ENCODE data around the gene GDAP2. TPM values are rescaled to one million over a fixed set of nuclear protein-coding genes. Genes with fewer than 3 reads are reported as not detected.
A peak's percentile ranks its signal among the peaks of the same experiment; 100 is the strongest.

GDAP2 gene
- total RNA-seq, 1 donor from 2014 or later = 18.8 TPM

DNA sequence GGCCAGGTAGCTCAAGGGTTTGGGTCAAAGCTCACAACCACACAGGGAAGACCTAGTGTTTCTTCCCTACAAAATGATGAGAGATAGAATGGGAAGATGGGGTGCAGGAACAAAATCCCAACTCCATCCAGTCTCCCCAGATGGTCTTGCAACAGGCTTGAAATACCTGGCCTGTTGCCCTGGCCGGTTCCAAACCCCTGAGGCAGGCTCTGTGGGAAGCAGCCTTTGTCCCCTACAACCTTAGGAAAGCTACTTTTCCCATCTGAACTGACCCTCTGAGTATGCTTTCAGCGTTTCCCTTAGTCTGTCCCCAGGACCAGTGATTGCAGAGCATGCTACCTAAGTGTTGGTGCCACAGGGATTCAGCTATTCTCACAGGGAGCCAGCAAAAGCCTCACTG is 104.0 kb downstream of the GDAP2 start:
- H3K9me3 ChIP-seq (replicated peaks) = no peaks in the 10 kb centered on the region
- intact Hi-C loops (cut with micrococcal nuclease) = no loop called here
- H3K4me3 ChIP-seq = no peak overlapping the region
- H3K27me3 ChIP-seq (ENCODE audit: low read depth) = no peaks in the 10 kb centered on the region
- H3K36me3 ChIP-seq = no peaks in the 10 kb centered on the region
- TF ChIP-seq, protein P1, sequence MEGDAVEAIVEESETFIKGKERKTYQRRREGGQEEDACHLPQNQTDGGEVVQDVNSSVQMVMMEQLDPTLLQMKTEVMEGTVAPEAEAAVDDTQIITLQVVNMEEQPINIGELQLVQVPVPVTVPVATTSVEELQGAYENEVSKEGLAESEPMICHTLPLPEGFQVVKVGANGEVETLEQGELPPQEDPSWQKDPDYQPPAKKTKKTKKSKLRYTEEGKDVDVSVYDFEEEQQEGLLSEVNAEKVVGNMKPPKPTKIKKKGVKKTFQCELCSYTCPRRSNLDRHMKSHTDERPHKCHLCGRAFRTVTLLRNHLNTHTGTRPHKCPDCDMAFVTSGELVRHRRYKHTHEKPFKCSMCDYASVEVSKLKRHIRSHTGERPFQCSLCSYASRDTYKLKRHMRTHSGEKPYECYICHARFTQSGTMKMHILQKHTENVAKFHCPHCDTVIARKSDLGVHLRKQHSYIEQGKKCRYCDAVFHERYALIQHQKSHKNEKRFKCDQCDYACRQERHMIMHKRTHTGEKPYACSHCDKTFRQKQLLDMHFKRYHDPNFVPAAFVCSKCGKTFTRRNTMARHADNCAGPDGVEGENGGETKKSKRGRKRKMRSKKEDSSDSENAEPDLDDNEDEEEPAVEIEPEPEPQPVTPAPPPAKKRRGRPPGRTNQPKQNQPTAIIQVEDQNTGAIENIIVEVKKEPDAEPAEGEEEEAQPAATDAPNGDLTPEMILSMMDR (IDR thresholded peaks at IDR 0.05; ENCODE audit: borderline replicate concordance) = no peak
- H3K27ac ChIP-seq (replicated peaks) = peak overlapping the region; percentile 57
- peak; percentile 34 for DNase-seq
- peaks cover 62% of the 10 kb centered on the region for H3K4me1 ChIP-seq

DNA sequence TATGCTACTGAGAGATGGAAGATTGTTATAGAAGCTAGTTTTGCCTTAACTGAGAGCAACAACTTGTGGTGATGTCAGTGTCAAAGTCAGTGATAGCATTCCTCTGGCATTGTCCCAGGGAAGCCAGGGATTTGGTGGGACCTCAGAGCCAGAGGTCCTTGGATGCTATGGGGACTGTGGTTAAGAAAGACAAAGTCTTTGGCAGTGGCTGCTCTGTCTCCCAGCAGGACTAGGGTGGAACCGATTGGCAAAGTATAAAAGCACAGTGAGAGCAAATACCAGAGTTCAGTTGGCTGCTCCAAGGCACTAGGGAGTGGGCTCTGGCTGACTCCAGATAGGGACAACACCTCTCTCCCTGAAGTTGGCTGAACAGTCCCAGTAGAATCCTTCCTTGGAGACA is 104.8 kb downstream of the GDAP2 start:
- no peaks in the 10 kb centered on the region for H3K36me3 ChIP-seq
- H3K27ac ChIP-seq (replicated peaks) = peak overlapping the region; percentile 57
- no peaks in the 10 kb centered on the region for H3K9me3 ChIP-seq (replicated peaks)
- H3K4me1 ChIP-seq = peaks cover 62% of the 10 kb centered on the region
- TF ChIP-seq, protein P1 (IDR thresholded peaks at IDR 0.05; ENCODE audit: borderline replicate concordance) = no peak
- H3K27me3 ChIP-seq (ENCODE audit: low read depth) = no peaks in the 10 kb centered on the region
- no peak for DNase-seq
- no peak overlapping the region for H3K4me3 ChIP-seq
- intact Hi-C loops (cut with micrococcal nuclease) = no loop called here

DNA sequence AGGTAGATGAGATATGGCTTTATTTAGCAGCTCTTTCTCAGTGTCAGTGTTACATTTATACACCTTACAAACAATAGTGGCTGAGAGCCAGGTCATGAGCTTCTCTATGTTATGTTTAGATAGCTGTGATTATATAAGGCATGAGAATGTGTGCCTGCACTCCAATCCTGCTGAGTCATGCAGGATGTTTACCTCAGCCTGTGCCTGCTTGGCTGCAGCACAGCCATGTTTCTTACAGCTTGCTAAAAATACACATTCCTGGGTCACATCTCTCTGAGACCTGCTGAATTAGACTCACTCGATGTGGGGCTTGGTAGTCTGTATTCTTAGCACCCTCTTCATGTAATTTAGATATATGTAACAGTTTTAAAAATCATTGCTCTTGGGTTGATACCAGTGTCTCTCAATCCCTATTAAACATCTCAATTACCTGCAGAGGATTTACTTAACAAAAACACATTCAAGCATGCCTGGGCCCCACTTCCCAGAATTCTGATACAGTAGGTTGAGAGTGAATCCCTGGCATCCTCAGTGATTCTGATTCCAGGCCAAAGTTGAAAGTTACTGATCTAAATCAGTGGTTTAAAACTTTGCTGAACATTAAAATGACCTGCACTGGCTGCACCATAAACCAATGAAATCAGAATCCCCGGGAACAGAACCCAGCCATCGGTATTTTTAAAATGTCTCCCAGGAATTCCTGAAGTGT is 107.5 kb downstream of the GDAP2 start:
- intact Hi-C loops (cut with micrococcal nuclease) = no loop called here
- H3K4me3 ChIP-seq = no peak overlapping the region
- H3K4me1 ChIP-seq = peaks cover 51% of the 10 kb centered on the region
- TF ChIP-seq, protein P1 (IDR thresholded peaks at IDR 0.05; ENCODE audit: borderline replicate concordance) = no peak
- H3K27ac ChIP-seq (replicated peaks) = peak overlapping the region; percentile 86
- H3K27me3 ChIP-seq (ENCODE audit: low read depth) = no peaks in the 10 kb centered on the region
- no peak for DNase-seq
- no peaks in the 10 kb centered on the region for H3K36me3 ChIP-seq
- no peaks in the 10 kb centered on the region for H3K9me3 ChIP-seq (replicated peaks)

DNA sequence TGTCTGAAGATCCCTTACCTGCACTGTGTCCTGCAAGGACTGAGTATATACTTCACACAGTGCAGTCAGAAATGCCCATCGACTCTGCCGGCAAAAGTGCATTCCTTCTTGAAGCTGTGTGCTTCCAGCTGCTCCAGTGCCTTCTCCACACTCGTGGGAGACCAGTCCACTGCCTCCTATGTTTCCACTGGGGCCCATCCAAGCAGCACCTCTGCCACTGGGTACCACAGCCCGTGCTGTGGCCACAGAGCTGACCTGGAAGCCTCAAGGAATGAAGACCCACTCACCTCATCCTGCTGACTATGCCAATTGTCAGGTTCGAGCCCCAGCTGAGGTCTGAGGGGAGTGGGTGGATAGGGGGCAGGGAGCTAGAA is 108.1 kb downstream of the GDAP2 start:
- Histone ChIP-seq H3K27me3 (ENCODE audit: low read depth) (no peaks in the 10 kb centered on the region), H3K9me3 (replicated peaks) (no peaks in the 10 kb centered on the region), H3K36me3 (no peaks in the 10 kb centered on the region), H3K4me1 (peaks cover 46% of the 10 kb centered on the region), H3K27ac (replicated peaks) (peak overlapping the region; percentile 86), H3K4me3 (no peak overlapping the region)
- no peak for DNase-seq
- TF ChIP-seq, protein P1 (IDR thresholded peaks at IDR 0.05; ENCODE audit: borderline replicate concordance) = no peak
- intact Hi-C loops (cut with micrococcal nuclease) = no loop called here

DNA sequence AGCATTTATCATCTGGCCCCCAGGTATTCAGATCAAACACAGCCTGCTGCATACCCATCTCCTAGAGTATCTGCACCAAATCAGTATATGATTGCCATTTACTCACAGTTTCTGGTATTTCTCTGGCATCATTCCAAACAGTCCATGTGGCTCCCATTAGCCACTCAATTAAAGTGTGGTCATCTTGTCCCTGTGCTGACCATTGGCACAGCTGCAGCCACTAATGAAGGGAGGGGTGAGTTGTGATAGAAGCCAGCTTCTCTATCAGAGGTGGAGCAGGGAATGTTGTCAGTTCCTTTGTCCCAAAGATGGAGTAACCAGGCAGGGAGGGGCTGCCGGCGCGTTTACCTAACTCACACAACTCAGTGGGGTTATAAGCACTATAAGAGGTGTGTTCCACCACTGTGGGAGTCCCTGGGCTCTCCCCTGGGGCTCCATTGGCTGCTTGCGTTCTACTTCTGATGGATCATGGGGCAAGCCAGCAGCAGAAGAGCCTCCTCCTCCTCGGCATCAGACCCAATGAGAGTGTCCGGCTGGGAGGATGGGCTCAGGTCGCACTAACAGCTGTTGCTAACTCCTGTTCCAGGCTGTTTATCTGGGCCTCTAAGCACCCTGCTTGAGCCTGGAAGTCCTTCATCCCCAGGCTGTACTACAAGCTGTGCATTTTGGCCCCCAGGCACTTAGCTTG is 108.6 kb downstream of the GDAP2 start:
- no peaks in the 10 kb centered on the region for H3K9me3 ChIP-seq (replicated peaks)
- DNase-seq = no peak
- peak overlapping the region; percentile 86 for H3K27ac ChIP-seq (replicated peaks)
- intact Hi-C loops (cut with micrococcal nuclease) = no loop called here
- TF ChIP-seq, protein P1 (IDR thresholded peaks at IDR 0.05; ENCODE audit: borderline replicate concordance) = no peak
- H3K27me3 ChIP-seq (ENCODE audit: low read depth) = no peaks in the 10 kb centered on the region
- no peaks in the 10 kb centered on the region for H3K36me3 ChIP-seq
- H3K4me3 ChIP-seq = no peak overlapping the region
- peaks cover 41% of the 10 kb centered on the region for H3K4me1 ChIP-seq
